KOPT-K1 (cell line): Measurements from ENCODE around the gene WNT6.

Source experiments
- H3K27ac ChIP-seq: fragments of 200-600 bp; sonication (generic); 2 replicates; pipeline ENCODE4 v1.5.1; 2016; ENCODE audit warnings: antibody characterized with exemption, mild to moderate bottlenecking, low read depth, low read length; ENCODE audit not compliant: poor library complexity, severe bottlenecking
- H3K36me3 ChIP-seq: fragments of 200-600 bp; sonication (generic); 2 replicates; pipeline ENCODE4 v1.5.1; 2017; ENCODE audit warnings: antibody characterized with exemption, mild to moderate bottlenecking, low read length, moderate library complexity; ENCODE audit not compliant: insufficient read depth
- H3K9me3 ChIP-seq: fragments of 200-600 bp; sonication (generic); 2 replicates; pipeline ENCODE4 v1.5.1; 2017; ENCODE audit warnings: antibody characterized with exemption, low read length, mild to moderate bottlenecking; ENCODE audit not compliant: insufficient read depth, poor library complexity, severe bottlenecking

Gene WNT6

DNA sequence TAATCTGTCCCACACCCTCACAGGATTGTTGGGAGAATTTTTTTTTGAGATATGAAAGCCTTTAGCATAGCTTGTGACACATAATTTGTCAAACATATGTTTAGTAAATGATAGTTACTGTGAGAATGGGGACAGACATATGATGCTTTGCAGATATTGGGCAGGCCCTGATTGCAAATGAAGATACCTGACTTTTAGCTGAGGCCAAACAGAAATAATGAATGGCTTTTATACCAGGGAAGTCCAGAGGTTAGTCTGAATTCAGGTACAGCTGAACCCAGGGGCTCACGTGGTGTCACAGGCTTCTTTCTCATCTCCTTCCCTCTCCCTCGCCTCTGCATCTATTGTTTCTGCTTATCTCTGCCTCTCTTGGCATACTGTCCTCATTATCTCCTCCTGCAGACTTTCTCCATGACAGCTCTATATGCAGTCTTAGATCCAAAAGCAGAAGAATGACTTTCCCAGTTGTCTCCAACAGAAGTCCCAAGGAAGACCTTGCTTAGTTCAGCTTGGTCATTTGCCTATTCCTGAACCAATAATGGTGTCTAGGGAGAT, 16.2 kb downstream of the WNT6 start:
- no peak overlapping the region for H3K27ac ChIP-seq
- H3K36me3 ChIP-seq: no peaks in the 10 kb centered on the region
- no peaks in the 10 kb centered on the region for H3K9me3 ChIP-seq

DNA sequence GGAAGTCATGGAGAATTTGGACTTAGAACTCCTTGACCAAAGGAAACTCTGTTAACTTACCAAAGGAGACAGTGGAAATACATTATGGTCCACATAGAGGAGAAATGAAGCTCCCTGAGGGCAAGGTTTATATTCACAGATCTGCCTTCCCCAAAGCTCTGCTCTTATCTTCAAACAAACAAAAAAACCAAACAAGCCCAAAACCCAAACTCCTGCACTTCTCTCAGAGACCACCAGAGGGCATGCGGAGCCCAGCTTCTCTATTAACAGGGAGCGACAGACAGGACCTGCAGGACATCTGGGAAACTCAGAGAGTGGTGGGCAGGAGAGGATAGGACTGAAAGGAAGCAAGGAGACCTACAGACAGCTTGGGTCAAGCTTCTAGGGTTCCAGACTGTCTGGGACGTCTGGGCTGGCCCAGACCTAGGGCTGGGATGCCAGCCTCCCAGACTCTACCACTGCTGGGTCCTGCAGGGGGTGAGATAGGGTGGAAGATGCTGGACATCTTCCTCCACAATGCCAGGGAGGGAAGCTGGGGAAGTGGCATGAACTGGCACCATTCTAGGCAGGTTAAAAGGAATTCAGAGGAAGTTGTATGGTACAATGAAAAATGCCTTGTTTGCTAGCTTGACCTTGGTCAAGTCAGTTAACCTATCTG, 17.1 kb downstream of the WNT6 start:
- Histone ChIP-seq H3K36me3 (no peaks in the 10 kb centered on the region), H3K27ac (no peak overlapping the region), H3K9me3 (no peaks in the 10 kb centered on the region)

DNA sequence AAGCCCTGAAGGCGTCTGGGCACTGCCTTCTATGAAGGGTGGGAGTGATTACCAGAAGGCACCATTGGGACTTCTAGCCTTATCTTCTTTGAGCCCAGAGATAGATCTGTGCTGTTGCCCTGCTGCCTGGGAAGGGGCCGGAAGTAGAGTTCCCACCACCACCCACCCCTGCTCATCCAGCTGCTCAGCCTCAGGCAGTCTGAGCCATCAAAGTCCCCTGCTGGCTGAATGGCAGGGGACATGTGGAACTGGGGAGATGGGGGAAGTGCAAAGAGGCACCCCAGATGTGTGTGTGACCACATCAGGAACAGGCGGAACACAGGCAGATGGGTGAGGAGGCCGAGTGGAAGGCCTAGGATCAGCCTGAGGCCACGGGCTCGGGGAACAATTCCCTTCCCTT, 17.7 kb downstream of the WNT6 start:
- Histone ChIP-seq H3K27ac (no peak overlapping the region), H3K9me3 (no peaks in the 10 kb centered on the region), H3K36me3 (no peaks in the 10 kb centered on the region)

DNA sequence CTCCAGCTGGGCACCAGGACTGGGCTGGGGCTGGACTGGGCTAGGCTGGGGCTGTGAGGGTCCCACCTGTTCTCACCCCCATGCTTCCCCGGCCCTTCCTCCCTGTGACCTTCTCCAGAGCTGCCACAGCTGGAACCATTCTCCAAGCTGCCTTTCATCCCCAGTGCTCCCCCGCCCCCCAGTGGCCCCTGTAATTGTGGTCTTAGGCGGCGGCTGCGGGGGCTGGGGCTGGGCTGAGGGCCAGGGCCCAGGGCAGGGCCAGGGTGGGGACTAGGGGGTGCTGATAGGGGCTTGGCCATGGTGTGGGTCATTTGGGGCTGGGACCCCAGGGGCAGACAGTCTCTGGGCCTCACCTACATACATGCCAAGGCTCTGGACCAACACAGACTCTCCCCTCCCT, 18.3 kb downstream of the WNT6 start:
- no peak overlapping the region for H3K27ac ChIP-seq

DNA sequence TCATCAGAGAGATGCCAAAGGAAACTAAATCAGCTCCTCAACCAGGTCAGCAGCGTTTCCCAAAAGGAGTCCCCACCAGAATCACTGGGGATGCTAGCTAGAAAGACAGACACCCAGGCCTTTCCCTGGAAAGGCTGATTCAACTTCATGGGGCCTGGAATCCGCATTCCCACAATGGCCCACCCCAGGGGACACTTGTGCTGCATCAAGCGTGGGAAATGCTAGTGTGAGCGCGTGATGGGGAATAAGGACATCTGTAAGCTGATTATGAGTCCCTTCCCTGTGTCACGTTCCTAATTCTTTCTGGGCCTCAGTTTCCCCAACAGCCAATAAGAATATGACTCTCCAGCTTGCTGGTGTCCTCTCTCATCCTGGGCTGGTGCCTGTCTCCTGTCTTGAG, 18.9 kb downstream of the WNT6 start:
- no peak overlapping the region for H3K27ac ChIP-seq
- H3K9me3 ChIP-seq: no peaks in the 10 kb centered on the region
- H3K36me3 ChIP-seq: no peaks in the 10 kb centered on the region

More for the DNA sequence above, 18.3 kb downstream of the WNT6 start:
- Histone ChIP-seq H3K9me3 (no peaks in the 10 kb centered on the region), H3K36me3 (no peaks in the 10 kb centered on the region)

DNA sequence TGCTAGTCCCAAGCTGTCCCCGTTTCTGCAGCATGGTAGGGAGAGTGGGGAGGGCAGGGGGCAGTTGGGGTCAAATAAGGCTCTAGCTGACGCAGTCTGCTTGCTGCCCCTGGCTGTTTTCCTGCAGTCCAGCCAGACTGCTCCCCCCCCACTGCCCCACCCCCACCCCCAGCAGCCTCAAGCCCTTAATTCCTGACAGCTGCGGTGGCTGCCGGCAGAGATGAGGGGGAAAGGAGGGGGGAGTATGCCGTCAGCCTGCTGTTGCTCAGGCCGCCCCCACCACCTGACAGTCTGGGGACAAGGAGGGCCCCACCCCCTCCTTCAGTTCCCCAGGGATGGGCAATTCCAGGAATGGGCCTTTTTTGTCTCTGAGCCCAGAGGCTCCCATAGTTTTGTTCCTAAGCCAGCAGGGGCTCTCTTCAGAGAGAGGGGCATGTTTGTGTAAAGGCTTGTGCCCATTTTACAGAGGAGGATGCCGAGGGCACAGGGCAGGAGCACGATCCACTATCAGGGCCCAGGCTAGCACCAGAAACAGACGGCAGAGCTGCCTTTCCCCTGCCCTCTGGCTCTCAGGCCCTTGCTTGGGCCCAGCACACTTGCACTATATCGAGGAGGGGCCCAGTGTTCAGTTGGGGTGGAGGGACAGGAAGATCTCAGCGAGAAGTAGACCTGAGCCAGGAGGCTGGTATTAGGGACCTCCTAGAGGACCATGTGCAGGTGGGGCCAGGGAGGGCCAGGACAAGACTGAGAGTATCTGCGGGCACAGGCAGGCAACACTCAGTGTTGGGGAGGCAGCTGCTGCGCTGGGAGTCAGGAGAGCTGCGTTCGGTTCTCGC, 19.5 kb downstream of the WNT6 start:
- Histone ChIP-seq H3K27ac (no peak overlapping the region), H3K9me3 (no peaks in the 10 kb centered on the region), H3K36me3 (no peaks in the 10 kb centered on the region)

DNA sequence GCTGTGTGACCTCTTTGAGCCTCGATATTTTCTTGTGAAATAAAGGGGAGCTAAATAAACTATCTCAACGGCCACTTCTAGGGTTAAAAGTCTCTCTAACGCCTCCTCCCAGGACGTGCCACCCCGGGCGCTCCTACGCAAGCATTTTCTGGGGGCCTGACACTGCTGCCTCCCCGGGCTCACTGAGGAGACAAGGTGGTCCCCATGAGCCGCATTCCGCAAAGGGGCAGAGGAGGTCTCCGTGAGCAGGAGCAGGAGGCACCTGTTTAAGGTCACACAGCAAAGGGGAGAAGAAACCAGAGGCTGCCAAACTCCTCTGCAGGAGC, 20.1 kb downstream of the WNT6 start:
- H3K27ac ChIP-seq: no peak overlapping the region
- H3K36me3 ChIP-seq: no peaks in the 10 kb centered on the region
- H3K9me3 ChIP-seq: no peaks in the 10 kb centered on the region

DNA sequence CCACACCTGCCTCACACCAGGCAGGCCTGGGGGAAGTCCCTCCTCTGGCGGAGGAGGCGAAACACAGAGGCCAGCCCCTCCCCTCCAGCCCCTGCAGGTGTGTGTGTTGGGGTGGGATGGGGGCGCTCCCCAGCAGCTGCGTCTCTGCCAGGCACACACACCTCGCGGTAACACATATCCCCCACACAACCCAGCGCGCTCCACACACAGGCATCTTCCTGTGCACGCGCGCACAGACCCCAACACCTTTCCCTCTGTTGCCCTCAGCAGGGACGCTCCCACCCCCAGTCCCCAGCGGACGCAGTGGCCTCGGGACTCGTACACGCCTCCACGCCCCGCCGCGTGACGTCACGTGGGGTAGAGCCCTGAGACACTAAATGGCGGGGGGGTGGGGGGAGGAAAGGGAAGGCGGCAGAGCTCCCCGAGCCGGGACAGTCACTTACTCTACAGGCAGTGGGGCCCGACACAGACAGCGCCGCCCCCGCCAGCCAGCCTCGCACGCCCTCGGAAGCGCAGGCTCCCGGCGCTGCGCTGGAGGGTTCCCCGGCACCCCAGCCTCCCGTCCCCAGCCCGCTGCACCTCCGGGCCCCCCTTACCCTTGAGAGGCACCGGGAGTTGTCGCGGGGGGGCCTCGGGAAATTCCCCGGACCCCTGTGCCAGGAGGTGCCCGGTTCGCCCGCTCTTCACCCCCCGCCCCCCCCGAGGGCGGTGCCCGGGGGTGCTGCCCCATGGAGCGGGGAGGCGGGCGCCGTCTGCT, 20.7 kb downstream of the WNT6 start, which contains the start of gene WNT10A:
WNT10A (plus strand) TSS at position 751 of the 757 bp plus-strand sequence. CDS start 144 bp downstream, outside the sequence.
- Histone ChIP-seq H3K27ac (no peak within 1 kb of the TSS), H3K36me3 (no peaks in the 10 kb centered on the region), H3K9me3 (no peaks in the 10 kb centered on the region)

DNA sequence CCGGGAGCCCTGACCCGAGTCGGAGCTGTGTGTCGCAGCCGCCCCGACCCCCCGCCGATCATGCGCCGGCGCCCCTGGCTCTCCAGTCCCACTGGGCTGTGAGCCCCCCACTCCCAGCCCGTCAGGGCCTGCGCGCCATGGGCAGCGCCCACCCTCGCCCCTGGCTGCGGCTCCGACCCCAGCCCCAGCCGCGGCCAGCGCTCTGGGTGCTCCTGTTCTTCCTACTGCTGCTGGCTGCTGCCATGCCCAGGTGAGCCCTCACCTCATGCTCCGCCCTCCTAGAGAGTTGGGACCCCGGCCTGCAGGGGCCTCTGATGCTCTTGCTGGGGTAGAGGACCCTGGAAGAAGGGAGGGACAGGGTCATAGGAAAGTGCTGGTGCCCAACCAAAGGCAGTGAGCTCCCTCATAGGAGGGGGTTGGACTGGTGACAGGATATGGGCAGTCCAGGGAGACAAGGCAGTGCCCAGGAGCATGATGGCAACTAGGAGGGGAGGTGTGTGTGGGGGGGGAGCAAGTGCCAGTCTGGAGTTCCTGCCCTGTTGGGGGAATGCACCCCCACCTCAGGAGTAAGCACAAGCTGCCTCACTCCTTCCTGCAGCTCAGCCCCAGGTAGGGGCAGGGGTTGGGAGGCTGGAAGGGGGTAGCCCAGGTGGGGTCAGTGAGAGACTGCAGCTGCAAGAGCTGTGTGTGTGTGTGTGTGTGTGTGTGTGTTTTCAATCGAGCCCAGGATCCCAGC, 21.4 kb downstream of the WNT6 start:
- Histone ChIP-seq H3K36me3 (no peaks in the 10 kb centered on the region), H3K27ac (no peak overlapping the region), H3K9me3 (no peaks in the 10 kb centered on the region)

DNA sequence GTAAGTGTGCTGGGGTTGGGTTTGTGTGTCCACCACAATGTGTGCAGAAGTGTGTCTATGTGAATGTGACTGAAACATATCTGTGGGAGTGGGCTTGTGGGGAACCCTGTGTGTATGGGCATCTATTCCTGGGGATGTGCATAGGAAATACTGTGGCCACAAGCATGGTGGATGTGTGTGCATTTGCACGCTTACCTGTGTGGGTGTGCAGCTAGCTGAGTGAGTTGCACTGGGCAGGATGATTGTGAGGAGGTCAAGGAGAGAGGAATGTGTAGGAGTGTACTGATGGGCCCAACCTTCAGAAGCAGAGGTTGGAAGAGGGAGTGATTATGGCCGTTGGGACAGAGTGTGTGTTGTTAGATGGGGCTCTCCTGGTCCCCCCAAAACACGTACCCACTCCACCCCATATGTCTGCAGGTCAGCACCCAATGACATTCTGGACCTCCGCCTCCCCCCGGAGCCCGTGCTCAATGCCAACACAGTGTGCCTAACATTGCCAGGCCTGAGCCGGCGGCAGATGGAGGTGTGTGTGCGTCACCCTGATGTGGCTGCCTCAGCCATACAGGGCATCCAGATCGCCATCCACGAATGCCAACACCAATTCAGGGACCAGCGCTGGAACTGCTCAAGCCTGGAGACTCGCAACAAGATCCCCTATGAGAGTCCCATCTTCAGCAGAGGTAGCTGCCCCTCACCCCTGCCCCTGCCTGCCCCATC, 22.3 kb downstream of the WNT6 start:
- H3K36me3 ChIP-seq: no peaks in the 10 kb centered on the region
- no peaks in the 10 kb centered on the region for H3K9me3 ChIP-seq
- no peak overlapping the region for H3K27ac ChIP-seq

DNA sequence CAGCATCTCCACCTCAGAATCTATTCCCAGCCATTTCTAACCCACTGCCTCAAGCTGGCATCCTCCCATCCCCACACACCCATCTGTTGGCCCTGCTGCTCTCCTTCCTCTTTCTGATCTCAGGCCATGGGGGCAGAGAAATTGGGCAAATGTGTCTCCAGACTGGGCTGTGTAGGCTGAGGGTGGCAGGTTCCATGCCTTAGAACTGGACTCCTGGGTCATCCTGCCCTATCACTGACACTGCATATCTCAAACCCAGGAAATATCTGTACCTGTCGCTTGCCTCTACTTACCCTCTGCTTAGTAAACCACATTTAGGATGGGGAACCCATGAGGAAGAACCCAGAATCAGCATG, 22.8 kb downstream of the WNT6 start:
- no peak overlapping the region for H3K27ac ChIP-seq
- H3K36me3 ChIP-seq: no peaks in the 10 kb centered on the region
- no peaks in the 10 kb centered on the region for H3K9me3 ChIP-seq

DNA sequence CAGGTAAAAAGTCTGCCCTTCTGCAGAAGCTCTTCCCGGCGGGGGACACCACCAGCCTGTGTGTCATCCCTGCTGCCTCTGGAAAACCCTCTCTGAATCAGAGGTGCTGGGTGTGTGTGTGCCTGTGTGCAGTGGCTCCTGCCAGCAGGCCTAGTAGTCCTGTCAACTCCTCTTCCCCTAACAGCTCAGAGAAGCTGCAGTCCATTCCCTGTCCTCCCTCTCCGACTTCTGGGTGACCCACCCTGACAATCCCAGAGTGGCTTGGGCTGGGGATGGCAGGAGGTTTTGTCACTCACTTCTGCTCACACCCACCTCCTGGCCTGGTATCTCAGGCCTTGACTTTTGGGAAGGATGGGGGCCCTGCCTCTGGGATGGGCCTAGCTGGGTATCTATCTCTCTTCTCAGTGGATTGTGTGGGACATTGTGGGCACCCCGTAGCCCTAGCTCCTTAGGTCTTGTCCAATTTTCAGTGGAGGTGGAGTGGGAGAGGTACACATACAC, 23.3 kb downstream of the WNT6 start:
- no peaks in the 10 kb centered on the region for H3K9me3 ChIP-seq
- no peak overlapping the region for H3K27ac ChIP-seq

DNA sequence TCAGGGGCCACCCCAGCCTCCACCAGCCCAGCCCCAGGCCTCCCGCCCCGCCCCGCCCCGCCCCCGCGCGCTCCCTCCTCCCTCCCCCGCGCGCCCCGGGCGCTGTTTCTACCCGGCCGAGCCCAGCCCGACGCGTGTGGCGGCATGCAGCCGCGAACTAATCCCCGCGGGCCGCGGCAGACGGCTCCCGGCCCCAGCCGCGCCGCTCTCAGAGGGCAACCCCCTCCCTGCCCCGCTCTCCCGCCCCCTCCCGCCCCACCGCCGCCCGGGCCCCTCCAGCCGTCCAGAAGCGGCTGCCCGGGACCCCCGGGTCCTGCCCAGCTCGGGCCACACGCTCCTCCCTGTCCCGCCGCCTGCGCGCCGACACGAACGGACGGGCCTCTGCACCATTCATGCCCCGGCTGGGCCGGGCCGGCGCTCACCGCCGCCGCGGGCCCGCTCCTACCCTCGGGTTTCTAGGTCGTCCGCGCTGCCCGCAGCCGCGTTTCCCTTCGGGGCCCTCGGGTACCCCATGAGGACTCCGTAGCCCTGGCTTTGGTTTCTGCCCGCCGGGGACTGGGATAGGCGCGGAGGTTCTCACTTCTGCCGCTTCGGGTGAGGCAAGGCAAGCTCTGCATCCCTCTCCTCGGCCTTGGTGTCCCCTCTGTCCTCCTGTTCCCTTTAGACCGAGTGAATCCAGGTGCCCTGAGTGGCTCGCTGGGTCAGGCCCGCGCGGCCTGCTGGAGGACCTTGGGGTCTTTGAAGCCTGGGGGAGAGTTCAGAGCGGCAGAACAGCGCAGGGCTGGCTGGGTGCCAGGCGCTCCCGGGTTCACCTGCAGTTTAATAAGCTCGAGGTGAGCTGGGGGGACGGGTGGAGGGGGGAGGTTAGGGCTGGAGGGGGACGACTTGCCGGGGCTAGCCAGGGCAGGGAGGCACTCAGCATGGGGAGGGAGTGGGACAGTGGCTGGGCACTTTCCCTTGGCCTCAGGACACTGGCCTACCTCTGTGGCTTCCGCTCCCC, 24.2 kb downstream of the WNT6 start:
- no peak overlapping the region for H3K27ac ChIP-seq

More for the DNA sequence above, 23.3 kb downstream of the WNT6 start:
- H3K36me3 ChIP-seq: no peaks in the 10 kb centered on the region

More for the DNA sequence above, 24.2 kb downstream of the WNT6 start:
- Histone ChIP-seq H3K36me3 (no peaks in the 10 kb centered on the region), H3K9me3 (no peaks in the 10 kb centered on the region)
